SK-N-SH (cell line): ENCODE results near the gene SDCCAG8. TPM values are rescaled to one million over a fixed set of nuclear protein-coding genes. Genes with fewer than 3 reads are reported as not detected.
A peak's percentile ranks its signal among the peaks of the same experiment; 100 is the strongest.

Experiments
- CTCF ChIA-PET: fragments of 300-600, 350-600 bp; formaldehyde crosslinking; extraction: SDS; loops from one replicate; lab custom pipeline; 2021; lab: Yijun Ruan, JAX
- POLR2A ChIA-PET: fragments of 350-600 bp; sonication (Branson Sonifier 250); formaldehyde crosslinking; extraction: SDS; loops from one replicate; lab custom pipeline; 2020; ENCODE audit warnings: antibody characterized with exemption, inconsistent platforms; lab: Yijun Ruan, JAX
- DNase-seq: peaks from one replicate; pipeline ENCODE4 v3.0.0; 2012
- H2AFZ ChIP-seq: fragments of 200-600 bp; sonication (generic); 2 replicates; pipeline ENCODE4 v1.8.1; 2016; ENCODE audit warnings: antibody characterized with exemption, mild to moderate bottlenecking, low read depth
- H3F3A ChIP-seq: fragments of 200-600 bp; sonication (generic); replicated peaks from 2 replicates; pipeline ENCODE3; 2016; ENCODE audit warnings: antibody characterized with exemption, mild to moderate bottlenecking; ENCODE audit not compliant: insufficient read depth
- H3K27ac ChIP-seq, 2 experiments: fragments of 200-500 bp in 1 of 2; fragments of 200-600 bp in 1 of 2; sonication (Bioruptor generic) in 1 of 2; sonication (generic), shearing (Covaris generic) in 1 of 2; 2 replicates each; pipeline versions ENCODE4 v1.5.1 to v1.6.1; 2014 to 2016; ENCODE audit warnings: low read depth in 2 of 2, inconsistent platforms in 1 of 2, low read length in 1 of 2, mild to moderate bottlenecking in 1 of 2, mixed read lengths in 1 of 2
- H3K27me3 ChIP-seq: fragments of 200-600 bp; sonication (generic), shearing (Covaris generic); 2 replicates; pipeline ENCODE4 v1.6.1; 2016; ENCODE audit warnings: mixed run types; ENCODE audit not compliant: insufficient read depth
- H3K36me3 ChIP-seq, 2 experiments: fragments of 200-500 bp in 1 of 2; fragments of 200-600 bp in 1 of 2; sonication (Bioruptor generic) in 1 of 2; sonication (generic) in 1 of 2; replicated peaks in 1 of 2; 2 replicates each; pipeline versions ENCODE3 to v1.5.1; 2014 to 2016; ENCODE audit warnings: low read length in 1 of 2, mild to moderate bottlenecking in 1 of 2; ENCODE audit not compliant: insufficient read depth in 2 of 2, control insufficient read depth in 1 of 2
- H3K4me1 ChIP-seq, 2 experiments: fragments of 200-500 bp in 1 of 2; fragments of 200-600 bp in 1 of 2; sonication (Bioruptor generic) in 1 of 2; sonication (generic), shearing (Covaris generic) in 1 of 2; 2 replicates each; pipeline versions ENCODE4 v1.5.1 to v1.6.1; 2014 to 2016; ENCODE audit warnings: low read depth in 1 of 2, low read length in 1 of 2, mixed run types in 1 of 2; ENCODE audit not compliant: insufficient read depth in 2 of 2, control insufficient read depth in 1 of 2
- H3K4me2 ChIP-seq: fragments of 200-600 bp; sonication (generic), shearing (Covaris generic); 2 replicates; pipeline ENCODE4 v1.6.1; 2017; ENCODE audit warnings: mixed run types
- H3K4me3 ChIP-seq, 2 experiments: fragments of 200-500 bp in 1 of 2; fragments of 200-600 bp in 1 of 2; sonication (Bioruptor generic) in 1 of 2; sonication (generic), shearing (Covaris generic) in 1 of 2; 2 replicates each; pipeline versions ENCODE4 v1.5.1 to v1.8.1; 2014 to 2016; ENCODE audit warnings: low read depth in 2 of 2, inconsistent platforms in 1 of 2, low read length in 1 of 2, mild to moderate bottlenecking in 1 of 2, mixed read lengths in 1 of 2, moderate library complexity in 1 of 2
- H3K79me2 ChIP-seq: fragments of 200-600 bp; sonication (generic); 2 replicates; pipeline ENCODE4 v1.8.1; 2017; ENCODE audit warnings: mild to moderate bottlenecking; ENCODE audit not compliant: insufficient read depth
- H3K9ac ChIP-seq: fragments of 200-600 bp; sonication (generic); 2 replicates; pipeline ENCODE4 v1.6.1; 2017; ENCODE audit warnings: mixed run types
- H3K9me2 ChIP-seq: fragments of 200-600 bp; sonication (generic); 2 replicates; pipeline ENCODE4 v1.6.1; 2017; ENCODE audit warnings: mixed run types
- H3K9me3 ChIP-seq: fragments of 200-600 bp; sonication (generic); 2 replicates; pipeline ENCODE4 v1.6.1; 2017; ENCODE audit warnings: mixed run types, mild to moderate bottlenecking, moderate library complexity
- H4K20me1 ChIP-seq: fragments of 200-600 bp; sonication (generic); 2 replicates; pipeline ENCODE4 v1.6.1; 2017; ENCODE audit warnings: mild to moderate bottlenecking, mixed run types; ENCODE audit not compliant: insufficient read depth
- ELF1 ChIP-seq: IDR thresholded peaks from 2 replicates; pipeline ENCODE4 v1.4.0; 2012
- EZH2phosphoT487 ChIP-seq: fragments of 200-600 bp; sonication (generic); IDR thresholded peaks from 2 replicates; pipeline ENCODE4 v1.6.1; 2017; ENCODE audit warnings: low read depth, mixed run types, mild to moderate bottlenecking, antibody characterized with exemption, moderate library complexity, borderline replicate concordance
- FOXM1 ChIP-seq: IDR thresholded peaks from 2 replicates; pipeline ENCODE4 v1.4.0; 2012; ENCODE audit warnings: low read depth, mild to moderate bottlenecking
- GATA2 ChIP-seq: sonication (generic); formaldehyde crosslinking; IDR thresholded peaks from 2 replicates; pipeline ENCODE4 v1.5.0; 2020; ENCODE audit warnings: mild to moderate bottlenecking, missing genetic modification reagents
- MAX ChIP-seq: IDR thresholded peaks from 2 replicates; pipeline ENCODE4 v1.4.0; 2012; ENCODE audit warnings: low read depth
- MXI1 ChIP-seq: IDR thresholded peaks from 2 replicates; pipeline ENCODE4 v1.6.1; 2012; ENCODE audit warnings: mild to moderate bottlenecking, low read depth, low read length, improper control_type of control experiment
- NFIC ChIP-seq: IDR thresholded peaks from 2 replicates; pipeline ENCODE4 v1.4.0; 2012; ENCODE audit warnings: borderline replicate concordance
- NRF1 ChIP-seq: IDR thresholded peaks from 2 replicates; pipeline ENCODE4 v1.6.1; 2012; ENCODE audit warnings: low read depth, mild to moderate bottlenecking, low read length
- PBX3 ChIP-seq: IDR thresholded peaks from 2 replicates; pipeline ENCODE4; 2012
- RAD21 ChIP-seq: IDR thresholded peaks from 2 replicates; pipeline ENCODE4 v1.6.1; 2012; ENCODE audit warnings: mild to moderate bottlenecking, low read length
- RCOR1 ChIP-seq: fragments of 150-350 bp; IDR thresholded peaks from 2 replicates; pipeline ENCODE4 v1.6.1; 2017; ENCODE audit warnings: antibody characterized with exemption, low read length
- REST ChIP-seq: IDR thresholded peaks from 2 replicates; pipeline ENCODE4 v1.6.1; 2012; ENCODE audit warnings: mild to moderate bottlenecking, low read depth, low read length, moderate library complexity
- RFX5 ChIP-seq: IDR thresholded peaks from 2 replicates; pipeline ENCODE4 v1.6.1; 2012; ENCODE audit warnings: mild to moderate bottlenecking, improper control_type of control experiment, low read length
- SIN3A ChIP-seq: IDR thresholded peaks from 2 replicates; pipeline ENCODE4 v1.6.1; 2012; ENCODE audit warnings: low read depth, mild to moderate bottlenecking, low read length, moderate library complexity, borderline replicate concordance
- SMC3 ChIP-seq: IDR thresholded peaks from 2 replicates; pipeline ENCODE4 v1.6.1; 2012; ENCODE audit warnings: low read depth, low read length, improper control_type of control experiment
- TEAD4 ChIP-seq: IDR thresholded peaks from 2 replicates; pipeline ENCODE4 v1.4.0; 2012; ENCODE audit warnings: mild to moderate bottlenecking, borderline replicate concordance; ENCODE audit not compliant: insufficient read depth
- YY1 ChIP-seq: IDR thresholded peaks from 2 replicates; pipeline ENCODE4 v1.4.0; 2012; ENCODE audit warnings: low read depth, mild to moderate bottlenecking
- ZBTB33 ChIP-seq: IDR thresholded peaks from 2 replicates; pipeline ENCODE4 v1.4.0; 2012; ENCODE audit warnings: low read depth, borderline replicate concordance
- WGBS: methylation state at CpG from one replicate; pipeline ENCODE4 v1.1.6; 2017; ENCODE audit warnings: low lambda C conversion rate; 5-methylcytosine and 5-hydroxymethylcytosine counted together
- polyA plus RNA-seq, 3 experiments: library from polyadenylated mRNA; depleted of rRNA; stranded (reverse); fragments of >200 nt; gene quantifications; 2 replicates each; pipeline ENCODE4 v1.2.3, GENCODE V29; 2012

The SDCCAG8 gene
- polyA plus RNA-seq, 1 of the 3 experiments (the other 2 are of a cell fraction): 22.7 TPM

GRCh38 chr1:243253211-243253925, 2.5 kb upstream of the SDCCAG8 start:
- peaks cover 28% of the 10 kb centered on the region for H3F3A ChIP-seq
- peak overlapping the region; percentile 83 to 97 for H3K4me3 ChIP-seq
- ChIA-PET CTCF (no interaction called here), POLR2A (interaction anchor here (0.5 kb wide), 1 partner anchor 1248 kb away, joined by 4 read pairs; no protein-coding TSS in a partner anchor)
- H3K4me1 ChIP-seq: peaks cover 0 to 40% of the 10 kb centered on the region in 2 experiments; a peak in 3 of 4 replicates
- no peaks in the 10 kb centered on the region for H3K9me3 ChIP-seq
- no peaks in the 10 kb centered on the region for H3K27me3 ChIP-seq
- WGBS: under 1% methylated on average over 8 of the region's 8 CpGs
- peak overlapping the region; percentile 83 for H3K4me2 ChIP-seq
- H2AFZ ChIP-seq: no peak overlapping the region
- H4K20me1 ChIP-seq: peaks cover 47% of the 10 kb centered on the region
- no peaks in the 10 kb centered on the region for H3K9me2 ChIP-seq
- DNase-seq: no peak
- peak overlapping the region; percentile 93 for H3K9ac ChIP-seq
- H3K36me3 ChIP-seq: peaks cover 0 to 28% of the 10 kb centered on the region in 2 experiments
- no peak for TF ChIP-seq RAD21
- no peak for TF ChIP-seq SIN3A
- no peak for TF ChIP-seq SMC3
- TF ChIP-seq PBX3: no peak
- TF ChIP-seq YY1: no peak
- TF ChIP-seq RCOR1: no peak
- no peak for TF ChIP-seq GATA2 (CRISPR knock-in tag)
- TF ChIP-seq FOXM1: no peak
- no peak for TF ChIP-seq ZBTB33
- TF ChIP-seq NFIC: no peak
- no peak for TF ChIP-seq NRF1
- TF ChIP-seq ELF1: no peak
- TF ChIP-seq MAX: no peak
- TF ChIP-seq RFX5: no peak
- no peak for TF ChIP-seq TEAD4
- H3K27ac ChIP-seq: peak overlapping the region; percentile 97 to 100
- H3K79me2 ChIP-seq: peaks cover 87% of the 10 kb centered on the region

GRCh38 chr1:243253926-243254232, 2.0 kb upstream of the SDCCAG8 start:
- H3K9me2 ChIP-seq: no peaks in the 10 kb centered on the region
- H3K27ac ChIP-seq: peak overlapping the region; percentile 97 to 100
- H2AFZ ChIP-seq: no peak overlapping the region
- DNase-seq: no peak
- peaks cover 87% of the 10 kb centered on the region for H3K79me2 ChIP-seq
- peaks cover 42% of the 10 kb centered on the region for H4K20me1 ChIP-seq
- peak overlapping the region; percentile 83 for H3K4me2 ChIP-seq
- CTCF ChIA-PET: no interaction called here
- no peaks in the 10 kb centered on the region for H3K27me3 ChIP-seq
- H3F3A ChIP-seq: peaks cover 28% of the 10 kb centered on the region
- peaks cover 0 to 40% of the 10 kb centered on the region in 2 experiments; a peak in 3 of 4 replicates for H3K4me1 ChIP-seq
- POLR2A ChIA-PET: interaction anchor here (0.5 kb wide), 1 partner anchor 1248 kb away, joined by 4 read pairs; no protein-coding TSS in a partner anchor
- H3K9me3 ChIP-seq: no peaks in the 10 kb centered on the region
- H3K36me3 ChIP-seq: peaks cover 0 to 27% of the 10 kb centered on the region in 2 experiments
- H3K4me3 ChIP-seq: peak overlapping the region; percentile 83 to 97
- peak overlapping the region; percentile 93 for H3K9ac ChIP-seq
- 0% methylated on average over 4 of the region's 4 CpGs for WGBS
- TF ChIP-seq RFX5 (no peak), EZH2phosphoT487 (no peak), SMC3 (no peak), ZBTB33 (no peak), GATA2 (CRISPR knock-in tag) (no peak), REST (no peak), MXI1 (no peak)
